ACC112 (cell line): ENCODE measurements around the gene PLEKHH2.
"Not testable (repeated sequence)": the region's sequence is repeated elsewhere in the genome, so short reads cannot be mapped to it uniquely, and the experiment has no call there.

ENCODE experiments used
- H2AFZ ChIP-seq: fragments of 200-600 bp; sonication (generic); one replicate; pipeline ENCODE4 v1.6.0; 2017; ENCODE audit warnings: antibody characterized with exemption, low read length; ENCODE audit not compliant: unreplicated experiment
- H3K27ac ChIP-seq: fragments of 200-600 bp; sonication (generic); 2 replicates; pipeline ENCODE4 v1.5.1; 2014; ENCODE audit warnings: low read depth, mild to moderate bottlenecking, antibody characterized with exemption, low read length, moderate library complexity
- H3K27me3 ChIP-seq: fragments of 200-600 bp; sonication (generic); 2 replicates; pipeline ENCODE4 v1.6.1; 2014; ENCODE audit warnings: mild to moderate bottlenecking, antibody characterized with exemption, low read length, moderate library complexity, mixed read lengths; ENCODE audit not compliant: insufficient read depth
- H3K36me3 ChIP-seq: fragments of 200-600 bp; sonication (generic); 2 replicates; pipeline ENCODE4 v1.6.1; 2016; ENCODE audit warnings: mild to moderate bottlenecking, antibody characterized with exemption, low read length, moderate library complexity, mixed read lengths; ENCODE audit not compliant: insufficient read depth
- H3K4me1 ChIP-seq: fragments of 200-600 bp; sonication (generic); one replicate; pipeline ENCODE4 v1.6.1; 2016; ENCODE audit warnings: low read length, mixed read lengths; ENCODE audit not compliant: insufficient read depth, unreplicated experiment, control insufficient read depth
- H3K4me3 ChIP-seq: fragments of 200-600 bp; sonication (generic); 2 replicates; pipeline ENCODE4 v1.5.1; 2014; ENCODE audit warnings: mild to moderate bottlenecking, low read depth, low read length
- H3K79me2 ChIP-seq: fragments of 200-600 bp; sonication (generic); one replicate; pipeline ENCODE4 v1.6.0; 2016; ENCODE audit warnings: low read length; ENCODE audit not compliant: control insufficient read depth, unreplicated experiment, insufficient read depth

Gene PLEKHH2

DNA sequence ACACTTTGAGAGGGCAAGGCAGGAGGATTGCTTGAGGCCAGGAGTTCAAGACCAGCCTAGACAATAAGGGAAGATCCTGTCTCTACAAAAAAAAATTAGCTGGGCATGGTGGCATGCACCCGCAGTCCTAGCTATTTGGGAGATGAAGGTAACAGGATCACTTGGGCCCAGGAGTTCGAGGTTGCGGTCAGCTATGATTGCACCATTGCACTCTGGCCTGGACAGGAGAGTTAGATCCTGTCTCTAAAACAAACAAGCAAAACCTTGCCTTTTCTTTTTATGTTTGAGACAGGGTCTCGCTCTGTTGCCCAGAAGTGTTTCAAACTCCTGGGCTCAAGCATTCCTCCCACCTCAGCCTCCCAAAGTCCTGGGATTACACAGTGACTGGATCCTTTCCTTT is 26.7 kb upstream of the PLEKHH2 start:
- Histone ChIP-seq H3K27me3 (no peaks in the 10 kb centered on the region), H3K79me2 (no peaks in the 10 kb centered on the region), H2AFZ (no peak overlapping the region), H3K27ac (no peak overlapping the region), H3K4me1 (no peaks in the 10 kb centered on the region), H3K4me3 (no peak overlapping the region), H3K36me3 (no peaks in the 10 kb centered on the region)

DNA sequence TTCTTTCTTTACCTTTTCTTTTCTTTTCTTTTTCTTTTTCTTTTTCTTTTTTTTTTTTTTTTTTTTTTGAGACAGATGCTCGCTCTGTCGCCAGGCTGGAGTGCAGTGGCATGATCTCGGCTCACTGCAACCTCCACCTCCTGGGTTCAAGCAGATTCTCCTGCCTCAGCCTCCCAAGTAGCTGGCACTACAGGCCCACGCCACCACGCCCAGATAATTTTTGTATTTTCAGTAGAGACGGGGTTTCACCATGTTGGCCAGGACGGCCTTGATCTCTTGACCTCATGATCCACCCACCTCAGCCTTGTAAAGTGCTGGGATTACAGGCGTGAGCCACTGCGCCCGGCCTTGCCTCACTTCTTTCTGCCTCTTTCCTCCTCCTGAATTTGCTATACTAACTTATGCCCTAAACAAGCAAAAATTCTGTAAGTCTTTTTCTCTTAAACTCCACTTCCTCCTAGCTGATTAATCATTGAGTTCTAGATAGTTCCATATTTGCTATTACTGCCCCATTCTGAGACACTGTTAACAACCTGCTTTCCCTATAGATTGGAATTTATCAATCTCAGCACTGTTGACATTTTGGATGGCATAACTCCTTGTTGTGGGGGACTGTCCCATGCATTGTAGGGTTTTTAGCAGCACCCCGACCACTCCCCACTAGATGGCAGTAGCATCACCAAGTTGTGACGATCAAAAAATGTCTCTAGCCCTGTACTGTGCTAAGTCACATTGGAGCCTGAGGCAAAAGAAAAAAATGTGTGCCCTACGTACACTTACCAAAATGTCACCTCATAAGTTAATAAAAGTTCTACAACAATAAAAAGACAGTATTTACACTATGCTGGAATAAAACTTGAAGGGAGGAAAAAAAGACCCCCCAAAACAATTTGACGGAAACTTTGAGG is 24.8 kb upstream of the PLEKHH2 start:
- Histone ChIP-seq H3K79me2 (no peaks in the 10 kb centered on the region), H2AFZ (no peak overlapping the region), H3K4me3 (no peak overlapping the region), H3K4me1 (no peaks in the 10 kb centered on the region), H3K27me3 (no peaks in the 10 kb centered on the region), H3K36me3 (no peaks in the 10 kb centered on the region), H3K27ac (no peak overlapping the region)

DNA sequence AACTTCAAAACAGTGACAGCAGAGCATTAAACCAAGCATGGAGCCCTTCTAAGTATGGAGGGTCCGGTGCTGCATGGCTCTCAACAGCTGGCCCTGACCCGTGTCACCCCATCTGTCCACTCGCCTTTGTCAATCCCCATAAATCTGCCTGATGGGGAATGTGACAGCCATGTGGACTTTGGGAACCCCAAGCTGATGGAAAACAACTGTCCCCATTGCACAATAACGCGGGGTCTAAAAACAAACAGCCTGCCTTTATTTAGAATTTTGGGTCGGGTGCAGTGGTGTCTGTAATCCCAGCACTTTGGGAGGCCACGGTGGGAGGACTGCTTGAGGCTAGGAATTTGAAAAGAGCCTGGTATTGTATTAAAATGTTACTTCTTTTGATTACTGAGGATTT is 24.1 kb upstream of the PLEKHH2 start:
- Histone ChIP-seq H3K27me3 (no peaks in the 10 kb centered on the region), H3K27ac (no peak overlapping the region), H3K79me2 (no peaks in the 10 kb centered on the region), H2AFZ (no peak overlapping the region), H3K4me1 (no peaks in the 10 kb centered on the region), H3K36me3 (no peaks in the 10 kb centered on the region), H3K4me3 (no peak overlapping the region)

DNA sequence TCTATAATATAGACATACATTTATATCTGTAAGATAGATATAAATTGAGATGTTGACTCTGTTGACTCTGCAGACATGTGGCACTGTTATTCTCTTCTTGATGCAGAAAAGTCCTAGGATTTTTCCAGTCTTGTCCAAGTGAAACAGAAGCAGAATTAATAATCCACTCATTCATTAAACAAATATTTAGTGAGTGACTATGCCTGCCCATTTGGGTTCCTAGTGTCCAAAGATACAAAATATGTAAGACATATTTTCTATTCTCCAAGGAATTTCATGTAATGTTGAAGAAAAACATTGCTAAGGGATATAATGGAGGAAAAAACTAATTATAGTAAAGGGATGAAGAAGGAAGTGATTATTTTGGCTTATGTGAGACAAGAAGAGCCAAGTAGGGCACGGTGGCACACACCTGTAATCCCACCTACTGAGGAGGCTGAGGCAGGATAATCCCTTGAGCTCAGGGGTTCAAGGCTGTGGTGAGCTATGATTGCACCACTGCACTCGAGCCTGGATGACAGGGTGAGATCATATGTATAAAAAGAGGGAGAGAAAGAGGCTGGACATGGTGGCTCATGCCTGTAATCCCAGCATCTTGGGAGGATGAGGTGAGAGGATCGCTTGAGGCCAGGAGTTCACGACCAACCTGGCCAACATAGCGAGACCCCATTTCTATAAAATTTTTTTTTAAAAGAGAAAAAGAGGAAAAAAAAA is 19.9 kb upstream of the PLEKHH2 start:
- Histone ChIP-seq H3K4me3 (no peak overlapping the region), H3K27me3 (no peaks in the 10 kb centered on the region), H3K4me1 (no peaks in the 10 kb centered on the region), H2AFZ (no peak overlapping the region), H3K36me3 (no peaks in the 10 kb centered on the region), H3K27ac (no peak overlapping the region), H3K79me2 (no peaks in the 10 kb centered on the region)

DNA sequence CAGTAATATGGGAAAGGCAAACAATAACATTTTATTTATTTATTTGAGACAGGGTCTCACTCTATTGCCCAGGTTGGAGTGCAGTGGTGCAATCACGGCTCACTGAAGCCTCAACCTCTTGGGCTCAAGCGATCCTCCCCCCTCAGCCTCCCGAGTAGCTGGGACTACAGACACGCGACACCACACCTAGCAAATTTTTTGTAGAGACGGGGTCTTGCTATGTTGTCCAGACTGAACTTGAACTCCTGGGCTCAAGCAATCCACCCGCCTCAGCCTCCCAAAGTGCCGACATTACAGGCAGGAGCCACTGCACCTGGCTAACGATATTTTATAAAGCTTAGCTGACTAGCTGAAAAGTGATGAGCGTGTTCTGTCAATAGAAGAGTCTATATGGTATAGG is 17.5 kb upstream of the PLEKHH2 start:
- no peaks in the 10 kb centered on the region for H3K36me3 ChIP-seq
- H3K4me1 ChIP-seq = no peaks in the 10 kb centered on the region
- H3K27ac ChIP-seq = no peak overlapping the region
- no peak overlapping the region for H2AFZ ChIP-seq
- H3K27me3 ChIP-seq = no peaks in the 10 kb centered on the region
- no peaks in the 10 kb centered on the region for H3K79me2 ChIP-seq
- H3K4me3 ChIP-seq = no peak overlapping the region

DNA sequence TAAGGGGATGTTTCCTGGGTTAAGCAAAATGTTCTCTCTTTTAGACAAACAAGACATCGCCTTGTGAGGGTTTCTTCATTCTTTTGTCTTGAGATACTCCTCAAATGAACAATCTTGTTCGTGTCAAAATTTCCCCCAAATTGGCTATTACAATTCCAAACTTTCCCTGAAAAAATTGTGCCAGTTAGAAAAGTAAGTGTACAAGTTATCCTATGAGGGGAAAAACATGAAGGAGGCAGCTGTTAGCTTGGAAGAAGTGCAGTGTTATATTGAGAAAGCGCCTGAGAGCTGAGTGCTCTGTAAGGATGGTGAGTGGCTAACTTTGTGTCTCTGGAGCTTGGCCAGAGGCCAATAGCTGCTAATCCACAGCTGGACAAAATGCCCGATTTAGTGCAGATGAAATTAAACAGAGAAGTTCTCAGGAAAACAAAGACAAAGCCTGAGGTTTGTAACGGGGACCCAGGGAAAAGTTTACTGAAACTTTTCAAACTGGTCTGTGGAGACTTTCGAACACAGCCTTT is 14.1 kb upstream of the PLEKHH2 start:
- no peaks in the 10 kb centered on the region for H3K36me3 ChIP-seq
- H3K27ac ChIP-seq = no peak overlapping the region
- H3K4me1 ChIP-seq = no peaks in the 10 kb centered on the region
- no peaks in the 10 kb centered on the region for H3K27me3 ChIP-seq
- no peaks in the 10 kb centered on the region for H3K79me2 ChIP-seq
- no peak overlapping the region for H3K4me3 ChIP-seq
- H2AFZ ChIP-seq = no peak overlapping the region

DNA sequence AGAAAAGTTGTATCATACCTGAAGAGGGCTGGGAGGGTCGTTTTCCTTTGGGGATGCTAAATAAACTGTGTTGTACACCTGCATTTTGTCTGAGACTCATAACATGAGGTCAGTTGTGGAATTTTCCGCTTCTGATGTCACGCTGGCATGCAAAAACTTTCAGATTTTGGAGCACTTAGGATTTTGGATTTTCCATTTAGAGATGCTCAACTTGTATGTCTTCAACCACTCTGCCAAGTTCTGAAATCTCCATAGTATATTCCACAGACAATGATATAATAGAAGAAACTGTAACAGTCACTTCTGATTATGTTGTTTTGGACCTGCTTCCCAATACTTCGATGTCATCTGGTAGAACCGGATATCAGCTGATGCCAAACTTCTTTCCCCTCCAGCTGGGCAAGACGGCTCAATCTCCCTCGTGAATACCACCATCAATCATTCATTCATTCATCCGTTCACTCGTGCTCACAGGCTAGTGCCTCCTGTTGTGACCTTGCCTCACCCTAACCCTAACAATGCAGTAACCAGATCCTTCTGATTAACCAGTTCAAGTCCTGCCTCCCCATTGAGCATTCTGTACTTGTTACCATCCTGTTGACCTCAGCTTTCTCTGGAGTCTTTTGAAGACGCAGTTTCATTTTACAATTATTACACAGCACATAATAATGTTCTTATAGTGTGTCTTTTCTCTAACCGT is 5.3 kb upstream of the PLEKHH2 start:
- no peak overlapping the region for H3K4me3 ChIP-seq
- no peak overlapping the region for H2AFZ ChIP-seq
- peaks cover 9% of the 10 kb centered on the region for H3K4me1 ChIP-seq
- H3K79me2 ChIP-seq = no peaks in the 10 kb centered on the region
- no peaks in the 10 kb centered on the region for H3K36me3 ChIP-seq
- H3K27ac ChIP-seq = no peak overlapping the region
- no peaks in the 10 kb centered on the region for H3K27me3 ChIP-seq

DNA sequence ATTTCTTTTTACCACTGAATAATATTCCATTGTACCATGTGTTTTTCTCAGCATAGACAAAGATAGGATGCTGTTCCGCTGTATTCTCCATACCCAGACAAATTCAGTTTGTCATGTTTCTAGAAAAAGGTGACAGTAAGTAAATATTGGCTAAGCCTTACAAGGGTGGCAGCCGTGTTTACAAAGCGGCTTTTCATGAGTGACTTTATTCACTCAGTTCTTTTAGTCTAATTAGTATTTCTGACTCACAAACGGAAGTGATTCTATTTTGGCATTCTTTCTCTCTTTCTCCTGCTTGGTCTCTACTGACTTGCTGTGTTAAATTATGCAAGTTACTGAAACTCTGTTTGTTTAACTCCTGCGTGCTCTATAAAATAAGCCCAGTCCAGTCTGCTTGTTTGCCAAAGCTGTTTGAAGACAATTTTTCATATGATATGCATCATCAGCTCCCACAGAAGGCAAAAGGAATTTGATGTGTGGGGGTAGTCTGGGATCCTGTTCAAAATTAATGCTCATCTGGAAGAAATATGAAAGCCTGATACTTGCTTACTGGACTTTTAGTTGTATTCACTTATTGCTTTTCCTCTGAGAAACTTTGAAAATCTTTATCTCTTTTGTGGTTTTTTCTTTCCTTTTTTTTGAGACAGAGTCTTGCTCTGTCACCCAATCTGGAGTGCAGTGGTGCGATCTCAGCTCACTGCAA is 2.3 kb upstream of the PLEKHH2 start:
- Histone ChIP-seq H3K79me2 (no peaks in the 10 kb centered on the region), H3K27me3 (no peaks in the 10 kb centered on the region), H3K4me3 (peak overlapping the region; percentile 25), H3K27ac (no peak overlapping the region), H2AFZ (peak overlapping the region; percentile 39), H3K4me1 (peaks cover 9% of the 10 kb centered on the region), H3K36me3 (no peaks in the 10 kb centered on the region)

DNA sequence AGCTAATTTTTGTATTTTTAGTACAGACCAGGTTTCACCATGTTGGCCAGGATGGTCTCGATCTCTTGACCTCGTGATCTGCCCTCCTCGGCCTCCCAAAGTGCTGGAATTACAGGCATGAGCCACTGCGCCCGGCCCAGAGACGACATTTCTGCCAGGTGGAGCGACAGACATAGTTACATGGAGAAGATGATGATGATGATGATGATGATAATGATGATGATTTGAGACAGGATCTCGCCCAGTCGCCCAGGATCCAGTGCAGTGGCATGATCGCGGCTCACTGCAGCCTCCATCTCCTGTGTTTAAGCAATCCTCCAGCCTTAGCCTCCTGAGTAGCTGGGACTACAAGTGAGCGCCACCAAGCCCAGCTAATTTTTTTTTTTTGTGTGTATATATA is 907 bp upstream of the PLEKHH2 start:
- H2AFZ ChIP-seq, H3K27ac ChIP-seq, H3K36me3 ChIP-seq, H3K4me3 ChIP-seq, H3K27me3 ChIP-seq, H3K4me1 ChIP-seq, H3K79me2 ChIP-seq: not testable (repeated sequence)

DNA sequence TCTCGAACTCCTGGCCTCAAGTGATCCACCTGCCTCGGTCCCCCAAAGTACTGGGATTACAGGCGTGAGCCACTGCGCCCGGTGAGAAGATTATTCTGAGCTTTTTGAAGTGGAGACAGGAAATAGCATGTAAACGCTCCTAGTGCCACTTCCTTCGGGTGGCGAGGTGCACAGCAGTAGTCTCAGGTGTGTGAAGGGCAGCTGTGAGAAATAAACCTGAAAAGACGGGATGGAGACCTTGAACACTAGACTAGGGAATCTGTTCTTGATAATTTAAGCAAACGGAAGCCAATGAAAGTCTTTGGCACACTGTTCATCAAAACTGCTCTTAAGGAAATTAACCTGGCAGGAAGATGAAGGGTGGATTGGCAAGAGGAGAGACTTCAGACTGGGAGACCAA is 439 bp upstream of the PLEKHH2 start:
- Histone ChIP-seq H3K27ac (no peak overlapping the region), H2AFZ (peak overlapping the region; percentile 72), H3K27me3 (no peaks in the 10 kb centered on the region), H3K4me3 (peak overlapping the region; percentile 86), H3K79me2 (no peaks in the 10 kb centered on the region), H3K36me3 (no peaks in the 10 kb centered on the region), H3K4me1 (peaks cover 9% of the 10 kb centered on the region)
